ENCODE results near the gene ASCL1. TPM values are rescaled to one million over a fixed set of nuclear protein-coding genes. Genes with fewer than 3 reads are reported as not detected.
A peak's percentile ranks its signal among the peaks of the same experiment; 100 is the strongest.

The ASCL1 gene
- total and polyA plus RNA-seq, 2 of the 13 experiments (the other 11 are each of a cell fraction or from before 2014, with no cell fraction given) = not detected

DNA sequence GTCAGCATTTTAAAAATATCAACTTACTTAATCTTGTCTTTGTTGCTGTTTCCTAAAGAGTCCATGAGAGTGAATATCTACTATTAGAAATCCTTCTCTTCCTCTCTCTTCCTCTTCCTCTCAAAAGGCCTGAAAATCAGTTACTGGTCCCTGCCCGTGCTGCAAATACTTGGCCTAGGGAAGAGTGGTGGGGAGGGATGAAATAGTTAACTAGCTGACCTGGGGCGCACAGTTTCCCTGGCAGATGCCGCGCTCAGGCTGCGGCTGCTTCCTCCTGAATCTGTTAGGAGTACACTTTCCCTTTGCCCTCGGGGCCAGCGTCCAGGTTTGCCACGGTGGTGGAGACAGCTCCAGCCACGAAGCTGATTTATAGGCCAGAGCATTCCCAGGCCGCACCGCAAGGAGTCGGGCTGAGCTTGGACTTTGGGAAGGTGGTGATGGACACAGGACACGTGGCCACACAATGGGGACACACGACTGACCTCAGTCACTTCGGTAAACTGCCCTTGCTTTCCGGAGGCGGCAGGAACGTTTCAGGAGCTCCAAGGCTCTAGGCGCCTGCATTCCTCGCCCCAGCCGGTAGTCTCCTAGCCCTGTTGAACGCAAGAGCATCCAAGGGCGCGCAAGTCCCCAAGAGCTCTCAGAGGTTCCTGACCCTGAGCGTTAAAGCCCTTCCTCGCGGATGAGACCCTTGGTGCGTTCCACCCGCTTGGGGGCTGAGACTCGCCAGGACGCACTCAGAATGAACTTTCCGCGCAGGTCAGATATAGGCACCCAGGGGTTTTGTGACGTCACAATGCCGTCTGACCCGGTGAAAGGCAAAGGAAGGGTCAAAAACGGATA, 7.1 kb upstream of the ASCL1 start (continued):
- no peak for TF ChIP-seq ZNF484 (CRISPR knock-in tag; IDR thresholded peaks at IDR 0.05; ENCODE audit: borderline replicate concordance, low read depth)
- no peak for TF ChIP-seq ETV6 (CRISPR knock-in tag; conservative IDR thresholded peaks at IDR 0.05)
- TF ChIP-seq ZNF468 (CRISPR knock-in tag; IDR thresholded peaks at IDR 0.05) = no peak
- no peak for TF ChIP-seq ZNF710 (CRISPR knock-in tag; IDR thresholded peaks at IDR 0.05; ENCODE audit: borderline replicate concordance)
- no peak for TF ChIP-seq ZNF34 (CRISPR knock-in tag; IDR thresholded peaks at IDR 0.05; ENCODE audit: borderline replicate concordance)
- TF ChIP-seq, protein P1, sequence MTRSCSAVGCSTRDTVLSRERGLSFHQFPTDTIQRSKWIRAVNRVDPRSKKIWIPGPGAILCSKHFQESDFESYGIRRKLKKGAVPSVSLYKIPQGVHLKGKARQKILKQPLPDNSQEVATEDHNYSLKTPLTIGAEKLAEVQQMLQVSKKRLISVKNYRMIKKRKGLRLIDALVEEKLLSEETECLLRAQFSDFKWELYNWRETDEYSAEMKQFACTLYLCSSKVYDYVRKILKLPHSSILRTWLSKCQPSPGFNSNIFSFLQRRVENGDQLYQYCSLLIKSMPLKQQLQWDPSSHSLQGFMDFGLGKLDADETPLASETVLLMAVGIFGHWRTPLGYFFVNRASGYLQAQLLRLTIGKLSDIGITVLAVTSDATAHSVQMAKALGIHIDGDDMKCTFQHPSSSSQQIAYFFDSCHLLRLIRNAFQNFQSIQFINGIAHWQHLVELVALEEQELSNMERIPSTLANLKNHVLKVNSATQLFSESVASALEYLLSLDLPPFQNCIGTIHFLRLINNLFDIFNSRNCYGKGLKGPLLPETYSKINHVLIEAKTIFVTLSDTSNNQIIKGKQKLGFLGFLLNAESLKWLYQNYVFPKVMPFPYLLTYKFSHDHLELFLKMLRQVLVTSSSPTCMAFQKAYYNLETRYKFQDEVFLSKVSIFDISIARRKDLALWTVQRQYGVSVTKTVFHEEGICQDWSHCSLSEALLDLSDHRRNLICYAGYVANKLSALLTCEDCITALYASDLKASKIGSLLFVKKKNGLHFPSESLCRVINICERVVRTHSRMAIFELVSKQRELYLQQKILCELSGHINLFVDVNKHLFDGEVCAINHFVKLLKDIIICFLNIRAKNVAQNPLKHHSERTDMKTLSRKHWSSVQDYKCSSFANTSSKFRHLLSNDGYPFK (CRISPR knock-in tag; IDR thresholded peaks at IDR 0.05; ENCODE audit: borderline replicate concordance) = peak; percentile 86; the same call in 1 of the 2 replicates
- TF ChIP-seq BRD4 (CRISPR knock-in tag; IDR thresholded peaks at IDR 0.05) = no peak
- TF ChIP-seq ATF7-NPFF (CRISPR knock-in tag; IDR thresholded peaks at IDR 0.05; ENCODE audit: low read depth) = no peak
- TF ChIP-seq ZNF564 (CRISPR knock-in tag; IDR thresholded peaks at IDR 0.05) = no peak
- TF ChIP-seq ZNF639 (CRISPR knock-in tag; conservative IDR thresholded peaks at IDR 0.05) = no peak
- TF ChIP-seq NR2F6 (IDR thresholded peaks at IDR 0.05) = no peak
- TF ChIP-seq NR2F6 (CRISPR knock-in tag; IDR thresholded peaks at IDR 0.05) = peak; percentile 47; the same call in 1 of the 2 replicates
- TF ChIP-seq TAF15 (IDR thresholded peaks at IDR 0.05; ENCODE audit: low read depth, low read length, poor library complexity, severe bottlenecking) = no peak
- peak; percentile 84 for TF ChIP-seq TEAD3 (CRISPR knock-in tag; optimal IDR thresholded peaks at IDR 0.05; ENCODE audit: borderline replicate concordance)
- TF ChIP-seq, protein P2, sequence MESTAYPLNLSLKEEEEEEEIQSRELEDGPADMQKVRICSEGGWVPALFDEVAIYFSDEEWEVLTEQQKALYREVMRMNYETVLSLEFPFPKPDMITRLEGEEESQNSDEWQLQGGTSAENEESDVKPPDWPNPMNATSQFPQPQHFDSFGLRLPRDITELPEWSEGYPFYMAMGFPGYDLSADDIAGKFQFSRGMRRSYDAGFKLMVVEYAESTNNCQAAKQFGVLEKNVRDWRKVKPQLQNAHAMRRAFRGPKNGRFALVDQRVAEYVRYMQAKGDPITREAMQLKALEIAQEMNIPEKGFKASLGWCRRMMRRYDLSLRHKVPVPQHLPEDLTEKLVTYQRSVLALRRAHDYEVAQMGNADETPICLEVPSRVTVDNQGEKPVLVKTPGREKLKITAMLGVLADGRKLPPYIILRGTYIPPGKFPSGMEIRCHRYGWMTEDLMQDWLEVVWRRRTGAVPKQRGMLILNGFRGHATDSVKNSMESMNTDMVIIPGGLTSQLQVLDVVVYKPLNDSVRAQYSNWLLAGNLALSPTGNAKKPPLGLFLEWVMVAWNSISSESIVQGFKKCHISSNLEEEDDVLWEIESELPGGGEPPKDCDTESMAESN (CRISPR knock-in tag; conservative IDR thresholded peaks at IDR 0.05) = no peak
- no peak for TF ChIP-seq JUND (CRISPR knock-in tag; IDR thresholded peaks at IDR 0.05)
- no peak for TF ChIP-seq SIN3B (IDR thresholded peaks at IDR 0.05; ENCODE audit: low read length)
- peak; percentile 37 for TF ChIP-seq RARA (CRISPR knock-in tag; IDR thresholded peaks at IDR 0.05)
- TF ChIP-seq, protein P3, sequence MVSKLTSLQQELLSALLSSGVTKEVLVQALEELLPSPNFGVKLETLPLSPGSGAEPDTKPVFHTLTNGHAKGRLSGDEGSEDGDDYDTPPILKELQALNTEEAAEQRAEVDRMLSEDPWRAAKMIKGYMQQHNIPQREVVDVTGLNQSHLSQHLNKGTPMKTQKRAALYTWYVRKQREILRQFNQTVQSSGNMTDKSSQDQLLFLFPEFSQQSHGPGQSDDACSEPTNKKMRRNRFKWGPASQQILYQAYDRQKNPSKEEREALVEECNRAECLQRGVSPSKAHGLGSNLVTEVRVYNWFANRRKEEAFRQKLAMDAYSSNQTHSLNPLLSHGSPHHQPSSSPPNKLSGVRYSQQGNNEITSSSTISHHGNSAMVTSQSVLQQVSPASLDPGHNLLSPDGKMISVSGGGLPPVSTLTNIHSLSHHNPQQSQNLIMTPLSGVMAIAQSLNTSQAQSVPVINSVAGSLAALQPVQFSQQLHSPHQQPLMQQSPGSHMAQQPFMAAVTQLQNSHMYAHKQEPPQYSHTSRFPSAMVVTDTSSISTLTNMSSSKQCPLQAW (CRISPR knock-in tag; IDR thresholded peaks at IDR 0.05) = no peak
- peak; percentile 54; the same call in 1 of the 2 replicates for TF ChIP-seq HDAC1 (CRISPR knock-in tag; IDR thresholded peaks at IDR 0.05)

Data from HepG2 (cell line).